MM.1S (cell line): ENCODE data around the gene TEX10.

Experiments
- DNase-seq: peaks from one replicate; pipeline ENCODE4 v3.0.0-alpha.2; 2015
- H2AFZ ChIP-seq: fragments of 300-600 bp; sonication (generic); 2 replicates; pipeline ENCODE4 v1.6.0; 2016; ENCODE audit warnings: antibody characterized with exemption, low read length
- H3F3A ChIP-seq: fragments of 300-600 bp; sonication (generic); 2 replicates; pipeline ENCODE4 v1.6.1; 2016; ENCODE audit warnings: mild to moderate bottlenecking, antibody characterized with exemption, low read length, moderate library complexity, mixed read lengths; ENCODE audit not compliant: insufficient read depth
- H3K27ac ChIP-seq: fragments of 300-600 bp; sonication (generic); 2 replicates; pipeline ENCODE4 v1.5.1; 2016; ENCODE audit warnings: mild to moderate bottlenecking, low read length
- H3K27me3 ChIP-seq: fragments of 300-600 bp; sonication (generic); replicated peaks from 2 replicates; pipeline ENCODE4 v1.6.0; 2016; ENCODE audit warnings: low read length; ENCODE audit not compliant: insufficient read depth
- H3K36me3 ChIP-seq: fragments of 300-600 bp; sonication (generic); replicated peaks from 2 replicates; pipeline ENCODE4 v1.6.1; 2016; ENCODE audit warnings: mild to moderate bottlenecking, low read length, mixed read lengths; ENCODE audit not compliant: insufficient read depth
- H3K4me1 ChIP-seq: fragments of 300-600 bp; sonication (generic); 2 replicates; pipeline ENCODE4 v1.6.1; 2016; ENCODE audit warnings: low read length, mixed read lengths
- H3K4me2 ChIP-seq: fragments of 300-600 bp; sonication (generic); 2 replicates; pipeline ENCODE4 v1.6.0; 2016; ENCODE audit warnings: low read depth, low read length
- H3K4me3 ChIP-seq: fragments of 300-600 bp; sonication (generic); 2 replicates; pipeline ENCODE4 v1.5.1; 2016; ENCODE audit warnings: low read length, mixed read lengths
- H3K79me2 ChIP-seq: fragments of 300-600 bp; sonication (generic); 2 replicates; pipeline ENCODE4 v1.6.1; 2016; ENCODE audit warnings: mixed run types, low read length, mixed read lengths
- H3K9ac ChIP-seq: fragments of 300-600 bp; sonication (generic); 2 replicates; pipeline ENCODE4 v1.6.1; 2016; ENCODE audit warnings: low read length, mixed read lengths
- H3K9me2 ChIP-seq: fragments of 300-600 bp; sonication (generic); replicated peaks from 2 replicates; pipeline ENCODE4 v1.6.1; 2016; ENCODE audit warnings: mild to moderate bottlenecking, low read length, mixed read lengths; ENCODE audit not compliant: insufficient read depth
- H3K9me3 ChIP-seq: fragments of 300-600 bp; sonication (generic); replicated peaks from 2 replicates; pipeline ENCODE4 v1.6.1; 2016; ENCODE audit warnings: mild to moderate bottlenecking, low read length, mixed read lengths; ENCODE audit not compliant: insufficient read depth
- H4K20me1 ChIP-seq: fragments of 300-600 bp; sonication (generic); 2 replicates; pipeline ENCODE4 v1.6.1; 2016; ENCODE audit warnings: mild to moderate bottlenecking, low read length, moderate library complexity, mixed read lengths; ENCODE audit not compliant: insufficient read depth
- CTCF ChIP-seq: fragments of 300-600 bp; sonication (generic); IDR thresholded peaks from 2 replicates; pipeline ENCODE4 v1.5.1; 2016; ENCODE audit warnings: antibody characterized with exemption, low read length, mixed read lengths
- EZH2 ChIP-seq: fragments of 300-600 bp; sonication (generic); optimal IDR thresholded peaks from 2 replicates; pipeline ENCODE3; 2017; ENCODE audit warnings: low read depth, mild to moderate bottlenecking, antibody characterized with exemption, low read length, mixed read lengths
- EZH2phosphoT487 ChIP-seq: fragments of 300-600 bp; sonication (generic); IDR thresholded peaks from 2 replicates; pipeline ENCODE4 v1.6.1; 2018; ENCODE audit warnings: antibody characterized with exemption, low read length

TEX10 gene

GRCh38 chr9:100277166-100277979 is 75.4 kb downstream of the TEX10 start:
- no peaks in the 10 kb centered on the region for H3K36me3 ChIP-seq
- H3K4me2 ChIP-seq = no peak overlapping the region
- no peak overlapping the region for H3K27ac ChIP-seq
- no peaks in the 10 kb centered on the region for H3K9me2 ChIP-seq
- H3K9ac ChIP-seq = no peak overlapping the region
- no peak for DNase-seq
- no peak overlapping the region for H3K4me3 ChIP-seq
- no peaks in the 10 kb centered on the region for H3K4me1 ChIP-seq
- no peak for TF ChIP-seq EZH2phosphoT487
- no peak for TF ChIP-seq EZH2
- TF ChIP-seq CTCF = no peak
- H3F3A ChIP-seq = no peaks in the 10 kb centered on the region
- H4K20me1 ChIP-seq = no peaks in the 10 kb centered on the region
- H2AFZ ChIP-seq = no peak overlapping the region
- no peaks in the 10 kb centered on the region for H3K9me3 ChIP-seq
- no peaks in the 10 kb centered on the region for H3K27me3 ChIP-seq
- no peaks in the 10 kb centered on the region for H3K79me2 ChIP-seq

GRCh38 chr9:100269656-100270055 is 83.1 kb downstream of the TEX10 start:
- no peaks in the 10 kb centered on the region for H3K4me1 ChIP-seq
- no peak overlapping the region for H3K9ac ChIP-seq
- DNase-seq = no peak
- H3F3A ChIP-seq = no peaks in the 10 kb centered on the region
- no peaks in the 10 kb centered on the region for H4K20me1 ChIP-seq
- no peaks in the 10 kb centered on the region for H3K9me2 ChIP-seq
- no peak overlapping the region for H2AFZ ChIP-seq
- H3K4me2 ChIP-seq = no peak overlapping the region
- H3K27me3 ChIP-seq = no peaks in the 10 kb centered on the region
- no peaks in the 10 kb centered on the region for H3K79me2 ChIP-seq
- no peaks in the 10 kb centered on the region for H3K9me3 ChIP-seq
- H3K27ac ChIP-seq = no peak overlapping the region
- TF ChIP-seq CTCF (no peak), EZH2phosphoT487 (no peak), EZH2 (no peak)
- H3K36me3 ChIP-seq = no peaks in the 10 kb centered on the region
- no peak overlapping the region for H3K4me3 ChIP-seq

- no peak for DNase-seq
- Histone ChIP-seq H3K9me2 (no peaks in the 10 kb centered on the region), H3K79me2 (no peaks in the 10 kb centered on the region), H3K4me2 (no peak overlapping the region), H4K20me1 (no peaks in the 10 kb centered on the region), H2AFZ (no peak overlapping the region), H3K9me3 (no peaks in the 10 kb centered on the region), H3F3A (no peaks in the 10 kb centered on the region), H3K27ac (no peak overlapping the region), H3K4me1 (no peaks in the 10 kb centered on the region), H3K27me3 (no peaks in the 10 kb centered on the region), H3K4me3 (no peak overlapping the region), H3K36me3 (no peaks in the 10 kb centered on the region), H3K9ac (no peak overlapping the region)
- no peak for TF ChIP-seq CTCF
- no peak for TF ChIP-seq EZH2phosphoT487
- TF ChIP-seq EZH2 = no peak
Measured at GRCh38 chr9:100268271-100268670, 84.5 kb downstream of the TEX10 start.
